Measurements from ENCODE around the gene EIF5A2.

The EIF5A2 gene

DNA sequence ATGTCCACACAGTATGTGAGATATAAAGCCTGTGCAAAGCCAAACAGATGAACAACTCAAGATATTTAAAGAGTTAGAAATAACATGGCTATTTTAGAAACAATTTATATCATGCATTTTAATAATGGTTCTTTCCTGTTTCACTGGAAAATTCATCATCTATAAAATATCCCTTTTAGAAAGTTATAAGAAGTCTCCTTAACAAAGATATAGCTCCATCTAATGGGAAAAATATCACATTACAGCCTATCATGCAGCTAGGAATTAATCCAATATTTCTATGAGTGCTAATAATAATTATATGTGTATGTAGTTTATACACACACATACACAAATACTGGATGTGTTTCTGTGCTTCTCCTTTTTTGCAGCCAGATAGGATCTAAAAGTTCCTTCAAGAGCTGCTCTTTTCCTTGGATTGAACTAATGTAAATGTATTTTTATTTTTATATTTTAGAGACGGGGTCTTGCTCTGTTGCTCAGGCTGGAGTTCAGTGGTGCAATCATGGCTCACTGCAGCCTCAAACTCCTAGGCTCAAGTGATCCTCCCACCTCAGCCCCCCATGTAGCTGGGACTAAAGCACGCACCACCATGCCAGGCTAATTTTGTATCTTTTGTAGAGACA is 60.0 kb downstream of the EIF5A2 start:
- H3K36me3 ChIP-seq (ENCODE audit: insufficient read depth, low read length): no peaks in the 10 kb centered on the region
- H2AFZ ChIP-seq (ENCODE audit: low read length): no peak overlapping the region
- H3K9me3 ChIP-seq (ENCODE audit: insufficient read depth, low read depth, low read length): no peaks in the 10 kb centered on the region
- no peaks in the 10 kb centered on the region for H3K9me2 ChIP-seq (replicated peaks; ENCODE audit: low read depth, low read length)
- H3F3A ChIP-seq (ENCODE audit: low read depth): no peaks in the 10 kb centered on the region
- no peaks in the 10 kb centered on the region for H3K27me3 ChIP-seq (ENCODE audit: insufficient read depth, low read length, poor library complexity, severe bottlenecking)
- peak; percentile 67 for TF ChIP-seq CTCF (conservative IDR thresholded peaks at IDR 0.05; ENCODE audit: low read length)
- no peak for TF ChIP-seq EZH2phosphoT487 (IDR thresholded peaks at IDR 0.05; ENCODE audit: borderline replicate concordance)
- no peaks in the 10 kb centered on the region for H4K20me1 ChIP-seq (ENCODE audit: insufficient read depth, low read length, poor library complexity, severe bottlenecking)
- no peaks in the 10 kb centered on the region for H3K4me1 ChIP-seq (ENCODE audit: insufficient read depth, low read length, poor library complexity, severe bottlenecking)
- no peaks in the 10 kb centered on the region for H3K79me2 ChIP-seq (ENCODE audit: insufficient read depth, low read length)
- no peak overlapping the region for H3K4me2 ChIP-seq (ENCODE audit: low read depth, low read length, poor library complexity, severe bottlenecking)
- H3K4me3 ChIP-seq (ENCODE audit: low read length, poor library complexity, severe bottlenecking): no peak overlapping the region
- no peak overlapping the region for H3K9ac ChIP-seq (ENCODE audit: low read depth, low read length, poor library complexity, severe bottlenecking)

DNA sequence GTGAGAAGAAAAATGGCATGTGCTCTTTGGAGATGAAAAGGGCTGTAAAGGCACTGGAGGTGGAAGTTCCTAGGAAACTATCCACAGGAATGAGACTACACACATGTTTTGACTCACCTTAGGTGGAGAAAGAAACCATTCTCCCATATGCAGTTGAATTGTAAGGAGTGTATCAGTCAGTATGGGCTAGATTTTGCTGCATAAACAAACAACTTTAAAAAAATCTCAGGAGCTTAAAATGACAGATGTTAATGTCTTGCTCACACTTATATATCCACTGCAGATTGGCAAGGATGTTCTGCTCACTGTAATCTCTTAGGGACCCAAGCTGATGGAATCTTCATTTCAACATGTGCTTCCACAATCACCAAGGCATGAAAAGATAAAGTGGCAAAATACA is 64.1 kb downstream of the EIF5A2 start:
- Histone ChIP-seq H3K79me2 (ENCODE audit: insufficient read depth, low read length) (no peaks in the 10 kb centered on the region), H4K20me1 (ENCODE audit: insufficient read depth, low read length, poor library complexity, severe bottlenecking) (no peaks in the 10 kb centered on the region), H3K4me3 (ENCODE audit: low read length, poor library complexity, severe bottlenecking) (no peak overlapping the region), H3K27me3 (ENCODE audit: insufficient read depth, low read length, poor library complexity, severe bottlenecking) (no peaks in the 10 kb centered on the region), H2AFZ (ENCODE audit: low read length) (no peak overlapping the region), H3K9ac (ENCODE audit: low read depth, low read length, poor library complexity, severe bottlenecking) (no peak overlapping the region), H3K36me3 (ENCODE audit: insufficient read depth, low read length) (no peaks in the 10 kb centered on the region), H3K4me2 (ENCODE audit: low read depth, low read length, poor library complexity, severe bottlenecking) (no peak overlapping the region), H3F3A (ENCODE audit: low read depth) (no peaks in the 10 kb centered on the region), H3K9me2 (replicated peaks; ENCODE audit: low read depth, low read length) (no peaks in the 10 kb centered on the region), H3K9me3 (ENCODE audit: insufficient read depth, low read depth, low read length) (no peaks in the 10 kb centered on the region), H3K4me1 (ENCODE audit: insufficient read depth, low read length, poor library complexity, severe bottlenecking) (no peaks in the 10 kb centered on the region)
- TF ChIP-seq EZH2phosphoT487 (IDR thresholded peaks at IDR 0.05; ENCODE audit: borderline replicate concordance) (no peak), CTCF (conservative IDR thresholded peaks at IDR 0.05; ENCODE audit: low read length) (no peak)

DNA sequence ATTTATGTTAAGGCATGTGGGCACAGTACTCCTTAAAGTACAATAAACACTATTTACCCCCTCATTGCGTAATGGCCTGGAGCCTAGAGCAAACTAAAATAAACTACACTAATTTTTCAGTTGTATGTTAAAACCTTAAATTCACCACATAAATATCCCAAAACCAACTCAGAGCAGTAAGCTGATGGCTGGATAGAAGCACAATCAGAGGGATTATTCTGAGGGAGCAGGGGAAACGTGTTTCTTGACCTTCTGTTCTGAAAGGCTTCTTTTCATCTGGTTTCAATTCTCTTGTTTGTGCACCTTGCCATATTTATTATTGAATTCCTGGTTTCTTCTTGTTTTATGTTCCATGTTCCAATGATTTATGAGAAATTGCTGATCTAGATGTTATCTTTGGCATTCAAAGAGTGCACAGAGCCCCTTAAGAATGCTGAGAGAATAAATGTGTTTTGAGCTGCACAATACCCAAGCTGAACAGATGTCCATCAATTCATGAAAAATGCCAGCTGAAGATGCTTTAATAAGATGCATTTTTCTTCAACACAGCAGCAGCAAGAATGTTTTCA is 68.1 kb downstream of the EIF5A2 start:
- H3K9me2 ChIP-seq (replicated peaks; ENCODE audit: low read depth, low read length): no peaks in the 10 kb centered on the region
- no peak overlapping the region for H2AFZ ChIP-seq (ENCODE audit: low read length)
- no peak overlapping the region for H3K4me2 ChIP-seq (ENCODE audit: low read depth, low read length, poor library complexity, severe bottlenecking)

More for the DNA sequence above, 68.1 kb downstream of the EIF5A2 start:
- Histone ChIP-seq H3K9me3 (ENCODE audit: insufficient read depth, low read depth, low read length) (no peaks in the 10 kb centered on the region), H3K9ac (ENCODE audit: low read depth, low read length, poor library complexity, severe bottlenecking) (no peak overlapping the region), H3K4me1 (ENCODE audit: insufficient read depth, low read length, poor library complexity, severe bottlenecking) (no peaks in the 10 kb centered on the region), H3K36me3 (ENCODE audit: insufficient read depth, low read length) (no peaks in the 10 kb centered on the region), H3K4me3 (ENCODE audit: low read length, poor library complexity, severe bottlenecking) (no peak overlapping the region), H4K20me1 (ENCODE audit: insufficient read depth, low read length, poor library complexity, severe bottlenecking) (no peaks in the 10 kb centered on the region), H3F3A (ENCODE audit: low read depth) (no peaks in the 10 kb centered on the region), H3K79me2 (ENCODE audit: insufficient read depth, low read length) (no peaks in the 10 kb centered on the region), H3K27me3 (ENCODE audit: insufficient read depth, low read length, poor library complexity, severe bottlenecking) (no peaks in the 10 kb centered on the region)
- TF ChIP-seq CTCF (conservative IDR thresholded peaks at IDR 0.05; ENCODE audit: low read length) (no peak), EZH2phosphoT487 (IDR thresholded peaks at IDR 0.05; ENCODE audit: borderline replicate concordance) (no peak)
